Heart left ventricle (tissue), 16 donors: ENCODE results near the gene ODAD3. TPM values are rescaled to one million over a fixed set of nuclear protein-coding genes. Genes with fewer than 3 reads are reported as not detected.

Experiments
- ATAC-seq, 4 donors: fragments of 200-7000 bp; cut with Tn5 transposase; one replicate each; pipeline ENCODE4 v1.9.1; 2020 to 2022; ENCODE audit warnings: moderate library complexity in 4 of 4, mild to moderate bottlenecking in 3 of 4, moderate number of reproducible peaks in 1 of 4
- DNase-seq, 5 donors: peaks; one replicate each; pipeline ENCODE4 v3.0.0-alpha.2; 2020
- H3K27ac ChIP-seq, 12 donors: fragments of 200-600 bp; sonication (generic) in 4 of 12; one replicate each; pipeline versions ENCODE4 v1.5.0 to v1.8.0; 2016 to 2022; ENCODE audit warnings: mild to moderate bottlenecking in 2 of 12
- H3K27me3 ChIP-seq, 9 donors: fragments of 200-600 bp; sonication (generic) in 2 of 9; one replicate each; pipeline versions ENCODE4 v1.5.1 to v1.8.0; 2016 to 2022; ENCODE audit warnings: mild to moderate bottlenecking in 3 of 9
- H3K36me3 ChIP-seq, 9 donors: fragments of 200-600 bp; sonication (generic) in 2 of 9; one replicate each; pipeline versions ENCODE4 v1.5.0 to v1.8.0; 2018 to 2022; ENCODE audit warnings: mild to moderate bottlenecking in 2 of 9
- H3K4me1 ChIP-seq, 12 donors: fragments of 200-600 bp; sonication (generic) in 4 of 12; one replicate each; pipeline versions ENCODE4 v1.5.0 to v1.8.0; 2016 to 2022; ENCODE audit warnings: mild to moderate bottlenecking in 3 of 12
- H3K4me3 ChIP-seq, 12 donors: fragments of 200-600 bp; sonication (generic) in 4 of 12; one replicate each; pipeline versions ENCODE4 v1.5.0 to v1.8.0; 2017 to 2022; ENCODE audit warnings: mild to moderate bottlenecking in 9 of 12, moderate library complexity in 4 of 12
- H3K9me3 ChIP-seq, 12 donors: fragments of 200-600 bp; sonication (generic) in 4 of 12; one replicate each; pipeline versions ENCODE4 v1.5.0 to v1.8.0; 2016 to 2022; ENCODE audit warnings: mild to moderate bottlenecking in 1 of 12
- POLR2A ChIP-seq, 2 donors: fragments of 450-650 bp; IDR thresholded peaks; one replicate each; pipeline ENCODE4 v1.6.1; 2017; ENCODE audit warnings: antibody characterized with exemption in 2 of 2, mild to moderate bottlenecking in 2 of 2, moderate library complexity in 2 of 2
- WGBS, 4 donors: extraction: QIAGEN DNeasy Blood & Tissue Kit in 2 of 4; methylation state at CpG; one replicate each; pipeline versions ENCODE4 v1.1.5 to v1.1.7; 2013 to 2018; 5-methylcytosine and 5-hydroxymethylcytosine counted together
- intact Hi-C, 10 donors: fragments of 100-400 bp; cut with DNase I; formaldehyde crosslinking; loops; one replicate each; pipeline versions ENCODE4 v1.11.1 to v1.14.2; 2022
- polyA plus RNA-seq, 2 donors: library from polyadenylated mRNA; stranded (reverse); fragments of 200-250 nt; gene quantifications; one replicate each; pipeline ENCODE4 v1.2.3, GENCODE V29; 2013
- total RNA-seq, 9 donors: library from RNA; depleted of rRNA in 2 of 9; stranded (reverse); fragments of >200 nt in 2 of 9; fragmentation: NEBNext Ultra II Directional in 3 of 9; extraction: Animal tissue kit (Norgen Biotek cat#: 25700) in 3 of 9; gene quantifications; one replicate each; pipeline versions ENCODE4 v1.1.0 to v1.2.4, GENCODE V29; 2016 to 2023
- TF ChIP-seq, protein P1 (sequence below), 12 donors: fragments of 200-600 bp; sonication (generic) in 4 of 12; IDR thresholded peaks; one replicate each; pipeline versions ENCODE4 v1.5.0 to v1.8.0; 2018 to 2022; ENCODE audit warnings: antibody characterized with exemption in 12 of 12, mild to moderate bottlenecking in 5 of 12
- donor health status: ischemic (EF 13 %, LVEDD 7.1; RV severe dilation, severe dysfunction).
- donor health status: healthy with polysubstance abuse.
- donor health status: DM: no; HTN: yes; CAD: no.
- donor health status: DM: no; HTN: no; CAD: no.
- donor health status: ischemic (EF 25% LVEDD 6.9; RV normal size, moderate dysfunction).
- donor health status: ischemic (EF 25% LVEDD 5.7; RV mildly dilated, moderate dysfunction).
- donor health status: healthy.
- donor health status: DM: yes; HTN: yes; CAD: no.
- donor health status: ischemic (EF 35%, LVEDD 5.7; RV mildly dilated, moderate dysfunction).
- donor health status: nonischemic (EF 11% LVEDD 7.7; RV severe dilation, severe dysfunction).
- donor health status: DM: yes; HTN: yes; CAD: no.
- donor health status: PGD.
- donor health status: ischemic (EF 29% LVEDD 5.4; RV normal size, mild dysfunction).
- donor health status: nonischemic (EF 23%, LVEDD 6.1; RV moderate dilation, normal function).

ODAD3 gene
- total and polyA plus RNA-seq, 11 donors, result 0.18 to 0.84 (median 0.32) TPM; not detected in 2

DNA sequence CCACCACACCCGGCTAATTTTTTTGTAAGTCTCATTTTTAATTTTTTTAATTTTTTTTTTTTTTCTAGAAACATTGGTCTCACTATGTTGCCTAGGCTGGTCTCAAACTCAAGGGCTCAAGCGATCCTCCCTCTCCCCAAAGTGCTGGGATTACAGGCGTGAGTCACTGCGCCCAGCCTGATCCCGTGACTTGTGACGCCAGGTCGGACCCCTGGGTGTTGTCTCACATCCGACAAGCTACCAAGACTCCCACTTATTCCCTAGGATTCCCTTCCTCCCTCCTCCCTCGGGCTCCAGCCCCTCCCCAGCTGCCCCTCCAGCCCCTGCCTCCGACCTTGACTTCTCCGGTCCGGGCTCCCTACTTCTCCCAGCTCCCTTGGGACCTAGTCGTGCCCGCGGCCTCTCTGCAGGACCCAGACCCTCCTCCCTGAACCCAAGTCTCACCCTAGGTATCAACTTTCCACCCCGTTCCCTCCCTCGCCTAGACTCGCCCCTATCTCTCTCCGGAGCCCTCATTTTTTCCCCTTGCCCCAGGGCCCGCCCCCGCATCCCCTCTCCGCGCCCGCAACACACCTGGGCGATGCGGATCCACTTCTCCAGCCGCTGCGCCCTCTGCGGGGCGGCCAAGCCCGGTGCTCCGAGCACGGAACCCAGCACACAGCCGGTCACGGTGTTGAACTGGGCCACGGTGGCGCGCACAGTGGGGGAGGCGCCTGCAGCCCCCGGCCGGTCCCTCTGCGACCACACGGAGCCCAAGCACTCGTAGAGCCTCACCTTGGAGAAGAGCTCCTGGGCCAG, 28.9 kb downstream of the ODAD3 start:
- H3K4me3 ChIP-seq, result no peak overlapping the region
- peaks cover 0 to 10% (median 0%) of the 10 kb centered on the region in 9 donors for H3K27me3 ChIP-seq
- H3K9me3 ChIP-seq, result no peaks in the 10 kb centered on the region
- intact Hi-C loops, result no loop called here
- peaks cover 0 to 4% (median 0%) of the 10 kb centered on the region in 9 donors for H3K36me3 ChIP-seq
- H3K27ac ChIP-seq, result no peak overlapping the region
- peak in 1 of 5 donors; percentile 28 for DNase-seq
- TF ChIP-seq, protein P1, sequence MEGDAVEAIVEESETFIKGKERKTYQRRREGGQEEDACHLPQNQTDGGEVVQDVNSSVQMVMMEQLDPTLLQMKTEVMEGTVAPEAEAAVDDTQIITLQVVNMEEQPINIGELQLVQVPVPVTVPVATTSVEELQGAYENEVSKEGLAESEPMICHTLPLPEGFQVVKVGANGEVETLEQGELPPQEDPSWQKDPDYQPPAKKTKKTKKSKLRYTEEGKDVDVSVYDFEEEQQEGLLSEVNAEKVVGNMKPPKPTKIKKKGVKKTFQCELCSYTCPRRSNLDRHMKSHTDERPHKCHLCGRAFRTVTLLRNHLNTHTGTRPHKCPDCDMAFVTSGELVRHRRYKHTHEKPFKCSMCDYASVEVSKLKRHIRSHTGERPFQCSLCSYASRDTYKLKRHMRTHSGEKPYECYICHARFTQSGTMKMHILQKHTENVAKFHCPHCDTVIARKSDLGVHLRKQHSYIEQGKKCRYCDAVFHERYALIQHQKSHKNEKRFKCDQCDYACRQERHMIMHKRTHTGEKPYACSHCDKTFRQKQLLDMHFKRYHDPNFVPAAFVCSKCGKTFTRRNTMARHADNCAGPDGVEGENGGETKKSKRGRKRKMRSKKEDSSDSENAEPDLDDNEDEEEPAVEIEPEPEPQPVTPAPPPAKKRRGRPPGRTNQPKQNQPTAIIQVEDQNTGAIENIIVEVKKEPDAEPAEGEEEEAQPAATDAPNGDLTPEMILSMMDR (IDR thresholded peaks at IDR 0.05), result peak in 9 of 12 donors; percentile 23 to 54 (median 33)
- no peak for TF ChIP-seq POLR2A (IDR thresholded peaks at IDR 0.05)
- WGBS, 4 donors, result 24 to 36% (median 31%) methylated on average over 37 to 44 of the region's 44 CpGs
- ATAC-seq, result peak; percentile 45 to 80 (median 60)
- peaks cover 0 to 9% (median 0%) of the 10 kb centered on the region in 12 donors for H3K4me1 ChIP-seq

DNA sequence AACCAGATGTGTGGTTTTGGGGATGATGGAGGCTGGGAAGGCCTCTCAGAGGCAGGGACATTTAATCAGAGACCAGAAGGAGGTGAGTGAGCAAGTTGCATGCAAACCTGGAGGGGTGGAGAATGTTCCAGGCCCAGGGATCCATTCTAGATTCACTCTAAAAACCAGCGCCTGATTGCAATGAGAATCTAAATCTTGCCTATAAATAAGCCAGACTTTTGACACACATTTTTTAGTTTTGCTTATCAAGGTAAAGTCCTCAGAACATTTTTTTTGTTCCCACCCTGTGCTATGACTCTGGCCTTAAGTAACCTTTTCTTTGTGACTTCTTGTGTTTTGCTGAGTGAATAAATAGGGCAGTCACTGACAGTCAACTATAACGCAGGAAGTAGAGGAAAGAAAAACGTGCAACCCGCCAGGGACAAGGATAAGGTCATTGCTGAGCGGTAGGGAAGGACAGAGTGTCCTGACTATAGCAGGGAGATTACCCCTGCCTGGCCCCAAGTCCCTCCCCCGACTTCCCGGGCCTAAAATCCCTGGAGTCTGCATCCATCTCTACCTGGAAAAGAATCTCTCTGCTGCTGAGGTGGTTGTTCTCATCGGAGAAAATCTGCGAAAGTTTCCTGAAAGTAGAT, 30.2 kb downstream of the ODAD3 start:
- ATAC-seq, result peak; percentile 31 to 68 (median 52)
- no peak for TF ChIP-seq POLR2A (IDR thresholded peaks at IDR 0.05)
- TF ChIP-seq, protein P1 (IDR thresholded peaks at IDR 0.05), result no peak
- peak overlapping the region in 2 of 12 donors; percentile 25 to 40 for H3K27ac ChIP-seq
- WGBS, 4 donors, result 41 to 44% (median 43%) methylated on average over 9 of the region's 9 CpGs
- intact Hi-C loops, result no loop called here
- peaks cover 0 to 9% (median 0%) of the 10 kb centered on the region in 12 donors for H3K4me1 ChIP-seq
- no peak for DNase-seq
- no peaks in the 10 kb centered on the region for H3K9me3 ChIP-seq
- peaks cover 0 to 10% (median 0%) of the 10 kb centered on the region in 9 donors for H3K27me3 ChIP-seq
- H3K4me3 ChIP-seq, result no peak overlapping the region
- H3K36me3 ChIP-seq, result peaks cover 0 to 4% (median 0%) of the 10 kb centered on the region in 9 donors

DNA sequence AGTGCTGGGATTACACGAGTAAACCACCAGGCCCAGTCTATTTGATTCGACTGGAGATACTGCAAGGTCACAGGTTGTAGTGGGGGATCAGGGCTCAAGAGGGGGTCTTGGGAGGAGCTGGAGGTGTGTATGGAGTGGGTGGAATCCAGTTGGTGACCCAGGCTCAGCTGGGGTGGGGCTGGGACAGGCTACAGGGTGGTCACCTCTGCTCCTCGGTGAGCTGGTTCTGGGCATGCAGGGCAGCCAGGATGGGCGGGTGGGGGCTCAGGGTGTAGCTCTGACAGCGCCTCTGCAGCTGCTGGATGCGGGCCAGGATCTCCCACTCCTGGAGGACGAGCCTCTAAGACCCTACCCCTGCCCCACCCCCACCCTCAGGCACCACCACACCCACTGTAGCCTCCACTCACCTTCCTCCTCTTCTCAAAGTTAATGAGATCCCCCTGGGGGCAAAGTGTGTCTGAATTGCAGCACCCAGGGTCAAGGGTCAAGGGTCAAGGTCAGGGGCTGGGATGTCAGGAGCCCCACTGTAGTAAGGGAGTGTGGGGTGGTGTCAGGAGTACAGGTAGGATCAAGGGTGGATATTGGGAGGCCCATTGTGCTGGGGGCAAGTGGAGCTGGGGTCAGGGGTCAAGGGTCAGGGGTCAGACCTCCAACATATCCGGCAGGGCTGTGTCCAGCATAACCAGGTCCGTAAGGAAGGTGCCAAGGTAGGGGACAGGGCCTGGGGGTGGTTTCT, 32.9 kb downstream of the ODAD3 start:
- Histone ChIP-seq H3K9me3 (no peaks in the 10 kb centered on the region), H3K4me3 (no peak overlapping the region), H3K27ac (no peak overlapping the region), H3K36me3 (peaks cover 0 to 5% (median 0%) of the 10 kb centered on the region in 9 donors), H3K4me1 (peaks cover 0 to 9% (median 0%) of the 10 kb centered on the region in 12 donors), H3K27me3 (peaks cover 0 to 8% (median 0%) of the 10 kb centered on the region in 9 donors)
- intact Hi-C loops, result no loop called here
- DNase-seq (no peak), ATAC-seq (no peak)
- TF ChIP-seq POLR2A (IDR thresholded peaks at IDR 0.05), result no peak
- TF ChIP-seq, protein P1 (IDR thresholded peaks at IDR 0.05), result no peak
- WGBS, 4 donors, result 82 to 87% (median 83%) methylated on average over 7 to 9 of the region's 9 CpGs
